NAMALWA (cell line): Measurements from ENCODE around the gene ZFAND3.

Source experiments
- DNase-seq: peaks from one replicate; pipeline ENCODE4 v3.0.0-alpha.2; 2015; ENCODE audit warnings: low spot score

ZFAND3 gene

GRCh38 chr6:37798436-37799262, 20.9 kb upstream of the ZFAND3 start:
- DNase-seq, result no peak

GRCh38 chr6:37799263-37799644, 20.3 kb upstream of the ZFAND3 start:
- DNase-seq, result no peak

GRCh38 chr6:37800703-37801604, 18.6 kb upstream of the ZFAND3 start:
- no peak for DNase-seq

GRCh38 chr6:37801605-37801940, 18.0 kb upstream of the ZFAND3 start:
- DNase-seq, result no peak

- DNase-seq, result no peak
Observed at GRCh38 chr6:37802810-37803209, 16.7 kb upstream of the ZFAND3 start.

GRCh38 chr6:37804586-37804985, 14.9 kb upstream of the ZFAND3 start:
- DNase-seq, result no peak

GRCh38 chr6:37806213-37806612, 13.3 kb upstream of the ZFAND3 start:
- no peak for DNase-seq

- DNase-seq, result no peak
Observed at GRCh38 chr6:37807656-37808055, 11.9 kb upstream of the ZFAND3 start.

GRCh38 chr6:37809197-37809543, 10.4 kb upstream of the ZFAND3 start:
- no peak for DNase-seq

GRCh38 chr6:37812841-37813240, 6.7 kb upstream of the ZFAND3 start:
- no peak for DNase-seq

- DNase-seq, result no peak
Observed at GRCh38 chr6:37814374-37814773, 5.2 kb upstream of the ZFAND3 start.

GRCh38 chr6:37816599-37817375, 2.7 kb upstream of the ZFAND3 start:
- no peak for DNase-seq

GRCh38 chr6:37818536-37819176, 871 bp upstream of the ZFAND3 start:
- DNase-seq, result peak; percentile 97

- DNase-seq, result peak; percentile 46
Observed at GRCh38 chr6:37819802-37820717, 533 bp downstream of the ZFAND3 start.

GRCh38 chr6:37820718-37821079, 1.2 kb downstream of the ZFAND3 start:
- peak; percentile 39 for DNase-seq

- no peak for DNase-seq
Observed at GRCh38 chr6:37821446-37821845, 1.9 kb downstream of the ZFAND3 start.

- DNase-seq, result no peak
Observed at GRCh38 chr6:37822851-37823682, 3.5 kb downstream of the ZFAND3 start.

- no peak for DNase-seq
Observed at GRCh38 chr6:37824170-37824569, 4.6 kb downstream of the ZFAND3 start.

- no peak for DNase-seq
Observed at GRCh38 chr6:37826188-37826587, 6.7 kb downstream of the ZFAND3 start.

- no peak for DNase-seq
Observed at GRCh38 chr6:37826993-37827392, 7.5 kb downstream of the ZFAND3 start.
